Stomach (tissue), 9 donors: Measurements from ENCODE around the gene THSD4. TPM values are rescaled to one million over a fixed set of nuclear protein-coding genes. Genes with fewer than 3 reads are reported as not detected.
A peak's percentile ranks its signal among the peaks of the same experiment; 100 is the strongest.
"Not testable (repeated sequence)": the region's sequence is repeated elsewhere in the genome, so short reads cannot be mapped to it uniquely, and the experiment has no call there.

ENCODE experiments used
- DNase-seq, 2 donors: peaks; one replicate each; pipeline versions ENCODE4 v3.0.0 to v3.0.0-alpha.2; 2013 to 2019
- H3K27ac ChIP-seq, 5 donors: fragments of 200-600 bp in 4 of 5; sonication (generic) in 4 of 5; one replicate each; pipeline ENCODE4 v1.5.1; 2013 to 2019; ENCODE audit warnings: mild to moderate bottlenecking in 1 of 5, moderate library complexity in 1 of 5
- H3K27me3 ChIP-seq, 3 donors: fragments of 200-600 bp; sonication (generic); one replicate each; pipeline ENCODE4 v1.5.1; 2017 to 2019; ENCODE audit warnings: mixed run types in 1 of 3
- H3K36me3 ChIP-seq, 4 donors: fragments of 200-600 bp; sonication (generic); 1 replicate in 3 of 4; 2 replicates in 1 of 4; pipeline ENCODE4 v1.5.1; 2016 to 2019
- H3K4me1 ChIP-seq, 4 donors: fragments of 200-600 bp; sonication (generic); one replicate each; pipeline ENCODE4 v1.5.1; 2016 to 2019
- H3K4me3 ChIP-seq, 4 donors: fragments of 200-600 bp; sonication (generic) in 3 of 4; one replicate each; pipeline ENCODE4 v1.5.1; 2016 to 2019; ENCODE audit warnings: mild to moderate bottlenecking in 1 of 4
- H3K9me3 ChIP-seq, 4 donors: fragments of 200-600 bp; sonication (generic); one replicate each; pipeline ENCODE4 v1.5.1; 2016 to 2019
- EP300 ChIP-seq: sonication (generic); formaldehyde crosslinking; IDR thresholded peaks from one replicate; pipeline ENCODE4 v1.6.1; 2017; ENCODE audit warnings: antibody characterized with exemption
- POLR2A ChIP-seq, 4 donors: fragments of 450-650 bp; IDR thresholded peaks; one replicate each; pipeline ENCODE4 v1.6.1; 2016; ENCODE audit warnings: antibody characterized with exemption in 4 of 4, control low read depth in 2 of 4, mild to moderate bottlenecking in 1 of 4, moderate library complexity in 1 of 4
- POLR2AphosphoS5 ChIP-seq, 3 donors: sonication (generic); formaldehyde crosslinking; IDR thresholded peaks; one replicate each; pipeline ENCODE4 v1.6.1; 2016; ENCODE audit warnings: antibody characterized with exemption in 3 of 3
- WGBS, 5 donors: extraction: QIAGEN DNeasy Blood & Tissue Kit in 3 of 5; methylation state at CpG; one replicate each; pipeline versions ENCODE4 v1.1.5 to v1.1.7; 2013 to 2018; 5-methylcytosine and 5-hydroxymethylcytosine counted together
- intact Hi-C: fragments of 100-400 bp; cut with DNase I; formaldehyde crosslinking; loops from one replicate; pipeline ENCODE4 v1.15.1; 2023; ENCODE audit warnings: low total_unique reads
- polyA plus RNA-seq, 3 donors: library from polyadenylated mRNA; stranded (reverse); fragments of 200-250 nt; gene quantifications; one replicate each; pipeline ENCODE4 v1.2.3, GENCODE V29; 2013
- total RNA-seq, 5 donors: library from RNA; depleted of rRNA; stranded (reverse); fragments of >200 nt; gene quantifications; one replicate each; pipeline versions ENCODE4 v1.1.0 to v1.2.3, GENCODE V29; 2014 to 2016
- TF ChIP-seq, protein P1 (sequence below), 7 experiments: fragments of 450-650 bp in 4 of 7; fragments of 200-600 bp in 3 of 7; sonication (generic) in 3 of 7; IDR thresholded peaks; one replicate each; pipeline ENCODE4 v1.5.1; 2016 to 2019; ENCODE audit warnings: antibody characterized with exemption in 7 of 7, control low read depth in 2 of 7, mild to moderate bottlenecking in 1 of 7
- donor health status: healthy with polysubstance abuse.
- donor health status: Bipolar disorder and iron deficiency.
- donor health status: healthy.

Gene THSD4
- total and polyA plus RNA-seq, 8 donors = 1.8 to 79.4 (median 22.0) TPM

GRCh38 chr15:71366522-71366921 is 251.3 kb downstream of the THSD4 start:
- no peak overlapping the region for H3K27ac ChIP-seq
- H3K9me3 ChIP-seq = no peaks in the 10 kb centered on the region
- no peaks in the 10 kb centered on the region for H3K36me3 ChIP-seq
- H3K4me1 ChIP-seq = no peaks in the 10 kb centered on the region
- WGBS, 5 donors = 78 to 95% (median 93%) methylated on average over 4 of the region's 4 CpGs
- intact Hi-C loops = no loop called here
- H3K4me3 ChIP-seq = no peak overlapping the region
- no peak for TF ChIP-seq POLR2AphosphoS5 (IDR thresholded peaks at IDR 0.05)
- TF ChIP-seq POLR2A (IDR thresholded peaks at IDR 0.05) = no peak
- TF ChIP-seq EP300 = no peak
- TF ChIP-seq, protein P1, sequence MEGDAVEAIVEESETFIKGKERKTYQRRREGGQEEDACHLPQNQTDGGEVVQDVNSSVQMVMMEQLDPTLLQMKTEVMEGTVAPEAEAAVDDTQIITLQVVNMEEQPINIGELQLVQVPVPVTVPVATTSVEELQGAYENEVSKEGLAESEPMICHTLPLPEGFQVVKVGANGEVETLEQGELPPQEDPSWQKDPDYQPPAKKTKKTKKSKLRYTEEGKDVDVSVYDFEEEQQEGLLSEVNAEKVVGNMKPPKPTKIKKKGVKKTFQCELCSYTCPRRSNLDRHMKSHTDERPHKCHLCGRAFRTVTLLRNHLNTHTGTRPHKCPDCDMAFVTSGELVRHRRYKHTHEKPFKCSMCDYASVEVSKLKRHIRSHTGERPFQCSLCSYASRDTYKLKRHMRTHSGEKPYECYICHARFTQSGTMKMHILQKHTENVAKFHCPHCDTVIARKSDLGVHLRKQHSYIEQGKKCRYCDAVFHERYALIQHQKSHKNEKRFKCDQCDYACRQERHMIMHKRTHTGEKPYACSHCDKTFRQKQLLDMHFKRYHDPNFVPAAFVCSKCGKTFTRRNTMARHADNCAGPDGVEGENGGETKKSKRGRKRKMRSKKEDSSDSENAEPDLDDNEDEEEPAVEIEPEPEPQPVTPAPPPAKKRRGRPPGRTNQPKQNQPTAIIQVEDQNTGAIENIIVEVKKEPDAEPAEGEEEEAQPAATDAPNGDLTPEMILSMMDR (IDR thresholded peaks at IDR 0.05) = no peak
- no peak for DNase-seq
- no peaks in the 10 kb centered on the region for H3K27me3 ChIP-seq

DNA sequence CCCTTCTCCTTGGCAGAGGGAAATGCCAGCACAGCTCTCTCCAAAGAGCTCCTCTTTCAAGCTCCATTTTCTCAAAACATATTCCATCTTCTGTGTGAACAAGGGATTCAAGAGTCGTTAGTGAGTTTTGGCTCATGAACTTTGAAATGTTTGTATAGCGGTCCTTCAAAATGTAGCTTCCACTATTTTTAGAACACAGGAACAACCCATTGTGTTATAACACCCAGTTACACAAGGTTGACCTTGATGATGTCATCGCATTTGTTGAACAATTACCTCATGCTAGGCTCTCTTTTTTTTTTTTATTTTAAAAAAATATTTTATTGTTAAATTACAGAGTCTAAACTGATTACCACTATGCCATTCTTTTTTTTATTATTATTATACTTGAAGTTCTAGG is 251.7 kb downstream of the THSD4 start:
- no peak for DNase-seq
- H3K27me3 ChIP-seq = no peaks in the 10 kb centered on the region
- no peaks in the 10 kb centered on the region for H3K9me3 ChIP-seq
- H3K36me3 ChIP-seq = no peaks in the 10 kb centered on the region
- TF ChIP-seq, protein P1 (IDR thresholded peaks at IDR 0.05) = no peak
- TF ChIP-seq EP300 = no peak
- TF ChIP-seq POLR2A (IDR thresholded peaks at IDR 0.05) = no peak
- no peak for TF ChIP-seq POLR2AphosphoS5 (IDR thresholded peaks at IDR 0.05)
- H3K27ac ChIP-seq = no peak overlapping the region
- H3K4me3 ChIP-seq = no peak overlapping the region
- 49 to 74% (median 66%) methylated on average over 3 of the region's 3 CpGs for WGBS, 5 donors
- intact Hi-C loops = no loop called here
- no peaks in the 10 kb centered on the region for H3K4me1 ChIP-seq

GRCh38 chr15:71367737-71368136 is 252.5 kb downstream of the THSD4 start:
- H3K36me3 ChIP-seq, DNase-seq, intact Hi-C loops, H3K4me3 ChIP-seq, H3K9me3 ChIP-seq, H3K4me1 ChIP-seq, H3K27ac ChIP-seq, H3K27me3 ChIP-seq: not testable (repeated sequence)
- no CpG with 5 or more reads among the region's 1 CpG for WGBS, 5 donors

GRCh38 chr15:71372769-71373168 is 257.5 kb downstream of the THSD4 start:
- H3K4me3 ChIP-seq, H3K9me3 ChIP-seq, intact Hi-C loops, H3K27me3 ChIP-seq, H3K36me3 ChIP-seq: not testable (repeated sequence)
- H3K4me1 ChIP-seq = peaks cover 0 to 30% (median 21%) of the 10 kb centered on the region in 4 donors
- 13 to 40% (median 18%) methylated on average over 7 of the region's 7 CpGs for WGBS, 5 donors
- peak in 1 of 2 donors; percentile 54 for DNase-seq
- peak overlapping the region in 1 of 5 donors; percentile 27 for H3K27ac ChIP-seq

DNA sequence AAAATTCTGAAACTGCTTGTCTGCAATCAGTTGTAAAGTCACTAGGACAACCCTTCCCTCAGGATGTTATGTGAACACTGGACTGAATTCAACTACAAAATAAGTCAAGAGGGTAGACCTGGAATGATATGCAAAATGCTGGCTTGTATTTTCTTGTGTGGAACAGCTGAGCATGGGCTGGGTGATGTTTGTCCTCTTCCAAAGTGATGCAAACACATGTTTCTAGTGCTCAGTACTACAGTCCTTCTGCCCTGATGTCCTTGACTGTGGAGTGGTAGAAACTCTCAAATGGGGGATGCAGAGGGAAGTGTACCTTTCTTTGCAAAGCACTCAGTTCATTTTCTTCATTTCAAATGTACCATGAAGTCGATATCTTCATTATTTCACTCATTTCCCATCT is 258.6 kb downstream of the THSD4 start:
- Histone ChIP-seq H3K4me1 (peaks cover 0 to 30% (median 21%) of the 10 kb centered on the region in 4 donors), H3K36me3 (no peaks in the 10 kb centered on the region), H3K27ac (peak overlapping the region in 2 of 5 donors; percentile 30 to 34), H3K9me3 (no peaks in the 10 kb centered on the region), H3K4me3 (no peak overlapping the region), H3K27me3 (no peaks in the 10 kb centered on the region)
- TF ChIP-seq POLR2A (IDR thresholded peaks at IDR 0.05) (no peak), EP300 (no peak), POLR2AphosphoS5 (IDR thresholded peaks at IDR 0.05) (no peak)
- TF ChIP-seq, protein P1 (IDR thresholded peaks at IDR 0.05) = no peak
- WGBS, 5 donors = 70 to 93% (median 84%) methylated on average over 1 of the region's 1 CpG
- intact Hi-C loops = no loop called here
- DNase-seq = no peak
